SK-N-SH (cell line): ENCODE measurements around the gene FAM216A. TPM values are rescaled to one million over a fixed set of nuclear protein-coding genes. Genes with fewer than 3 reads are reported as not detected.

Source experiments
- CTCF ChIA-PET: fragments of 300-600, 350-600 bp; formaldehyde crosslinking; extraction: SDS; loops from one replicate; lab custom pipeline; 2021; lab: Yijun Ruan, JAX
- POLR2A ChIA-PET: fragments of 350-600 bp; sonication (Branson Sonifier 250); formaldehyde crosslinking; extraction: SDS; loops from one replicate; lab custom pipeline; 2020; ENCODE audit warnings: antibody characterized with exemption, inconsistent platforms; lab: Yijun Ruan, JAX
- DNase-seq: peaks from one replicate; pipeline ENCODE4 v3.0.0; 2012
- H2AFZ ChIP-seq: fragments of 200-600 bp; sonication (generic); 2 replicates; pipeline ENCODE4 v1.8.1; 2016; ENCODE audit warnings: antibody characterized with exemption, mild to moderate bottlenecking, low read depth
- H3F3A ChIP-seq: fragments of 200-600 bp; sonication (generic); replicated peaks from 2 replicates; pipeline ENCODE3; 2016; ENCODE audit warnings: antibody characterized with exemption, mild to moderate bottlenecking; ENCODE audit not compliant: insufficient read depth
- H3K27ac ChIP-seq, 2 experiments: fragments of 200-500 bp in 1 of 2; fragments of 200-600 bp in 1 of 2; sonication (Bioruptor generic) in 1 of 2; sonication (generic), shearing (Covaris generic) in 1 of 2; 2 replicates each; pipeline versions ENCODE4 v1.5.1 to v1.6.1; 2014 to 2016; ENCODE audit warnings: low read depth in 2 of 2, inconsistent platforms in 1 of 2, low read length in 1 of 2, mild to moderate bottlenecking in 1 of 2, mixed read lengths in 1 of 2
- H3K27me3 ChIP-seq: fragments of 200-600 bp; sonication (generic), shearing (Covaris generic); 2 replicates; pipeline ENCODE4 v1.6.1; 2016; ENCODE audit warnings: mixed run types; ENCODE audit not compliant: insufficient read depth
- H3K36me3 ChIP-seq, 2 experiments: fragments of 200-500 bp in 1 of 2; fragments of 200-600 bp in 1 of 2; sonication (Bioruptor generic) in 1 of 2; sonication (generic) in 1 of 2; replicated peaks in 1 of 2; 2 replicates each; pipeline versions ENCODE3 to v1.5.1; 2014 to 2016; ENCODE audit warnings: low read length in 1 of 2, mild to moderate bottlenecking in 1 of 2; ENCODE audit not compliant: insufficient read depth in 2 of 2, control insufficient read depth in 1 of 2
- H3K4me1 ChIP-seq, 2 experiments: fragments of 200-500 bp in 1 of 2; fragments of 200-600 bp in 1 of 2; sonication (Bioruptor generic) in 1 of 2; sonication (generic), shearing (Covaris generic) in 1 of 2; 2 replicates each; pipeline versions ENCODE4 v1.5.1 to v1.6.1; 2014 to 2016; ENCODE audit warnings: low read depth in 1 of 2, low read length in 1 of 2, mixed run types in 1 of 2; ENCODE audit not compliant: insufficient read depth in 2 of 2, control insufficient read depth in 1 of 2
- H3K4me2 ChIP-seq: fragments of 200-600 bp; sonication (generic), shearing (Covaris generic); 2 replicates; pipeline ENCODE4 v1.6.1; 2017; ENCODE audit warnings: mixed run types
- H3K4me3 ChIP-seq, 2 experiments: fragments of 200-500 bp in 1 of 2; fragments of 200-600 bp in 1 of 2; sonication (Bioruptor generic) in 1 of 2; sonication (generic), shearing (Covaris generic) in 1 of 2; 2 replicates each; pipeline versions ENCODE4 v1.5.1 to v1.8.1; 2014 to 2016; ENCODE audit warnings: low read depth in 2 of 2, inconsistent platforms in 1 of 2, low read length in 1 of 2, mild to moderate bottlenecking in 1 of 2, mixed read lengths in 1 of 2, moderate library complexity in 1 of 2
- H3K79me2 ChIP-seq: fragments of 200-600 bp; sonication (generic); 2 replicates; pipeline ENCODE4 v1.8.1; 2017; ENCODE audit warnings: mild to moderate bottlenecking; ENCODE audit not compliant: insufficient read depth
- H3K9ac ChIP-seq: fragments of 200-600 bp; sonication (generic); 2 replicates; pipeline ENCODE4 v1.6.1; 2017; ENCODE audit warnings: mixed run types
- H3K9me2 ChIP-seq: fragments of 200-600 bp; sonication (generic); 2 replicates; pipeline ENCODE4 v1.6.1; 2017; ENCODE audit warnings: mixed run types
- H3K9me3 ChIP-seq: fragments of 200-600 bp; sonication (generic); 2 replicates; pipeline ENCODE4 v1.6.1; 2017; ENCODE audit warnings: mixed run types, mild to moderate bottlenecking, moderate library complexity
- H4K20me1 ChIP-seq: fragments of 200-600 bp; sonication (generic); 2 replicates; pipeline ENCODE4 v1.6.1; 2017; ENCODE audit warnings: mild to moderate bottlenecking, mixed run types; ENCODE audit not compliant: insufficient read depth
- CHD2 ChIP-seq: fragments of 150-350 bp; IDR thresholded peaks from 2 replicates; pipeline ENCODE4 v1.6.1; 2018; ENCODE audit warnings: low read length; ENCODE audit not compliant: partially characterized antibody
- ELF1 ChIP-seq: IDR thresholded peaks from 2 replicates; pipeline ENCODE4 v1.4.0; 2012
- EP300 ChIP-seq, 2 experiments: IDR thresholded peaks; 2 replicates each; pipeline versions ENCODE4 v1.4.0 to v1.6.1; 2012; ENCODE audit warnings: borderline replicate concordance in 1 of 2, low read depth in 1 of 2, low read length in 1 of 2
- FOXJ3 ChIP-seq: sonication (generic); formaldehyde crosslinking; IDR thresholded peaks from 2 replicates; pipeline ENCODE4 v1.5.1; 2020; ENCODE audit warnings: mild to moderate bottlenecking, missing genetic modification reagents
- GATA2 ChIP-seq: sonication (generic); formaldehyde crosslinking; IDR thresholded peaks from 2 replicates; pipeline ENCODE4 v1.5.0; 2020; ENCODE audit warnings: mild to moderate bottlenecking, missing genetic modification reagents
- JUND ChIP-seq: IDR thresholded peaks from 2 replicates; pipeline ENCODE4 v1.4.0; 2012
- MAX ChIP-seq: IDR thresholded peaks from 2 replicates; pipeline ENCODE4 v1.4.0; 2012; ENCODE audit warnings: low read depth
- MEF2A ChIP-seq: IDR thresholded peaks from 2 replicates; pipeline ENCODE4 v1.4.0; 2012; ENCODE audit warnings: low read depth, borderline replicate concordance
- MXI1 ChIP-seq: IDR thresholded peaks from 2 replicates; pipeline ENCODE4 v1.6.1; 2012; ENCODE audit warnings: mild to moderate bottlenecking, low read depth, low read length, improper control_type of control experiment
- NFIC ChIP-seq: IDR thresholded peaks from 2 replicates; pipeline ENCODE4 v1.4.0; 2012; ENCODE audit warnings: borderline replicate concordance
- NRF1 ChIP-seq: IDR thresholded peaks from 2 replicates; pipeline ENCODE4 v1.6.1; 2012; ENCODE audit warnings: low read depth, mild to moderate bottlenecking, low read length
- PBX3 ChIP-seq: IDR thresholded peaks from 2 replicates; pipeline ENCODE4; 2012
- POLR2AphosphoS5 ChIP-seq: IDR thresholded peaks from 2 replicates; pipeline ENCODE4 v1.6.1; 2012; ENCODE audit warnings: low read depth, low read length
- RAD21 ChIP-seq: IDR thresholded peaks from 2 replicates; pipeline ENCODE4 v1.6.1; 2012; ENCODE audit warnings: mild to moderate bottlenecking, low read length
- RCOR1 ChIP-seq: fragments of 150-350 bp; IDR thresholded peaks from 2 replicates; pipeline ENCODE4 v1.6.1; 2017; ENCODE audit warnings: antibody characterized with exemption, low read length
- REST ChIP-seq: IDR thresholded peaks from 2 replicates; pipeline ENCODE4 v1.6.1; 2012; ENCODE audit warnings: mild to moderate bottlenecking, low read depth, low read length, moderate library complexity
- RFX5 ChIP-seq: IDR thresholded peaks from 2 replicates; pipeline ENCODE4 v1.6.1; 2012; ENCODE audit warnings: mild to moderate bottlenecking, improper control_type of control experiment, low read length
- TAF1 ChIP-seq: IDR thresholded peaks from 2 replicates; pipeline ENCODE4 v1.6.1; 2012; ENCODE audit warnings: low read depth, mild to moderate bottlenecking, low read length, moderate library complexity, borderline replicate concordance
- TEAD4 ChIP-seq: IDR thresholded peaks from 2 replicates; pipeline ENCODE4 v1.4.0; 2012; ENCODE audit warnings: mild to moderate bottlenecking, borderline replicate concordance; ENCODE audit not compliant: insufficient read depth
- USF1 ChIP-seq: IDR thresholded peaks from 2 replicates; pipeline ENCODE4 v1.4.0; 2012; ENCODE audit warnings: low read depth, borderline replicate concordance
- YY1 ChIP-seq: IDR thresholded peaks from 2 replicates; pipeline ENCODE4 v1.4.0; 2012; ENCODE audit warnings: low read depth, mild to moderate bottlenecking
- ZBTB33 ChIP-seq: IDR thresholded peaks from 2 replicates; pipeline ENCODE4 v1.4.0; 2012; ENCODE audit warnings: low read depth, borderline replicate concordance
- WGBS: methylation state at CpG from one replicate; pipeline ENCODE4 v1.1.6; 2017; ENCODE audit warnings: low lambda C conversion rate; 5-methylcytosine and 5-hydroxymethylcytosine counted together
- polyA plus RNA-seq, 3 experiments: library from polyadenylated mRNA; depleted of rRNA; stranded (reverse); fragments of >200 nt; gene quantifications; 2 replicates each; pipeline ENCODE4 v1.2.3, GENCODE V29; 2012

Gene FAM216A
- 29.8 and 33.1 TPM in 2 replicates for polyA plus RNA-seq (2012; rRNA removed)
- 30.5 and 33.5 TPM in 2 replicates for polyA plus RNA-seq (2012; cell fraction: cytosol; rRNA removed)
- polyA plus RNA-seq (2012; cell fraction: nucleus; rRNA removed), result 23.8 and 34.0 TPM in 2 replicates

- Histone ChIP-seq H3K27me3 (no peaks in the 10 kb centered on the region), H3K4me2 (peak within 1 kb of the TSS; percentile 99), H4K20me1 (no peaks in the 10 kb centered on the region), H3K79me2 (peaks cover 52% of the 10 kb centered on the region), H3K9me3 (no peaks in the 10 kb centered on the region), H3K9ac (peak within 1 kb of the TSS; percentile 92), H3K36me3 (peaks cover 0 to 13% of the 10 kb centered on the region in 2 experiments), H3K4me1 (peaks cover 8% of the 10 kb centered on the region in 2 experiments), H2AFZ (peak within 1 kb of the TSS; percentile 96), H3K4me3 (peak within 1 kb of the TSS; percentile 78 to 82), H3K9me2 (no peaks in the 10 kb centered on the region), H3F3A (peaks cover 15% of the 10 kb centered on the region), H3K27ac (peak within 1 kb of the TSS; percentile 92 to 94)
- ChIA-PET POLR2A (interaction anchor here (0.6 to 2.0 kb wide), 7 partner anchors 10 to 629 kb away, joined by 3 to 26 read pairs (median 6); partner anchors contain the start of genes ARPC3 and TCTN1), CTCF (interaction anchor here (0.6 to 7.1 kb wide), 44 partner anchors 10 to 854 kb away, joined by 3 to 84 read pairs (median 4); partner anchors contain the start of genes ARPC3, HVCN1, RAD9B and VPS29)
- TF ChIP-seq USF1 (no peak; the same call in 1 of the 2 replicates), GATA2 (CRISPR knock-in tag) (peak; percentile 46; the same call in 1 of the 2 replicates), RCOR1 (peak; percentile 38; the same call in 1 of the 2 replicates), FOXJ3 (CRISPR knock-in tag) (no peak), RAD21 (no peak), MAX (peak; percentile 93), NFIC (0 out of 2 replicates have a peak, but pooled peaks have one; percentile 23), TAF1 (peak; percentile 82; the same call in 1 of the 2 replicates), JUND (no peak), ZBTB33 (peak; percentile 94), MEF2A (no peak), EP300 (IDR thresholded peaks at IDR 0.05; ENCODE audit: borderline replicate concordance in 1 of 2, low read depth in 1 of 2, low read length in 1 of 2) (no peak; a peak in 2 of 4 replicates), YY1 (peak; percentile 9; the same call in 1 of the 2 replicates), REST (peak; percentile 60; the same call in 1 of the 2 replicates), MXI1 (peak; percentile 96), RFX5 (peak; percentile 74), ELF1 (peak; percentile 64; the same call in 1 of the 2 replicates), CHD2 (peak; percentile 97), PBX3 (peak; percentile 31; the same call in 1 of the 2 replicates), POLR2AphosphoS5 (peak; percentile 86), TEAD4 (peak; percentile 47), NRF1 (peak; percentile 49; the same call in 1 of the 2 replicates)
- 0% methylated on average over 49 of the region's 78 CpGs for WGBS
- DNase-seq, result peak; percentile 93
Measured at GRCh38 chr12:110468214-110469048, at the start of gene FAM216A, which contains the start of gene GPN3. Gene FAM216A, plus strand, starts transcription at chr12:110468845. Its CDS starts 31 bp downstream, at chr12:110468876. Gene GPN3, minus strand, starts transcription at chr12:110468257. Its CDS starts 54 bp downstream, at chr12:110468203.
